Common myeloid progenitor, CD34-positive (primary cell): ENCODE data around the gene TSTD1.

Source experiments
- CTCF ChIA-PET: fragments of 350-600 bp; sonication (Branson Sonifier 250); formaldehyde crosslinking; loops from one replicate; lab custom pipeline; 2021; ENCODE audit warnings: antibody characterized with exemption; lab: Charles Lee
- POLR2A ChIA-PET: fragments of 350-600 bp; sonication (Branson Sonifier 250); formaldehyde crosslinking; loops from one replicate; lab custom pipeline; 2021; ENCODE audit warnings: antibody characterized with exemption; lab: Charles Lee
- DNase-seq, 3 donors: peaks; one replicate each; pipeline versions ENCODE4 v3.0.0 to v3.0.0-alpha.2; 2013
- H3K27ac ChIP-seq, 2 experiments: 1 replicate in 1 of 2; 2 replicates in 1 of 2; pipeline ENCODE4 v1.7.0; 2013; ENCODE audit warnings: inconsistent platforms in 2 of 2, low read length in 2 of 2, mild to moderate bottlenecking in 2 of 2, low read depth in 1 of 2, moderate library complexity in 1 of 2; ENCODE audit not compliant: severe bottlenecking in 2 of 2, insufficient read depth in 1 of 2, poor library complexity in 1 of 2
- H3K27me3 ChIP-seq, 5 experiments: replicated peaks in 2 of 5; 1 replicate in 3 of 5; 2 replicates in 2 of 5; pipeline versions ENCODE4 v1.6.1 to v1.7.0; 2013; ENCODE audit warnings: low read length in 4 of 5, mild to moderate bottlenecking in 2 of 5, moderate library complexity in 2 of 5, inconsistent platforms in 1 of 5; ENCODE audit not compliant: insufficient read depth in 5 of 5, control insufficient read depth in 4 of 5
- H3K36me3 ChIP-seq, 4 experiments: 1 replicate in 2 of 4; 2 replicates in 2 of 4; pipeline versions ENCODE4 v1.6.1 to v1.7.0; 2013; ENCODE audit warnings: low read length in 3 of 4, control low read depth in 1 of 4, mild to moderate bottlenecking in 1 of 4; ENCODE audit not compliant: control insufficient read depth in 4 of 4, insufficient read depth in 4 of 4
- H3K4me1 ChIP-seq, 4 experiments: 1 replicate in 3 of 4; 2 replicates in 1 of 4; pipeline versions ENCODE4 v1.6.1 to v1.7.1; 2013; ENCODE audit warnings: low read length in 3 of 4, mild to moderate bottlenecking in 3 of 4, control low read depth in 1 of 4, inconsistent platforms in 1 of 4, moderate library complexity in 1 of 4; ENCODE audit not compliant: control insufficient read depth in 4 of 4, insufficient read depth in 4 of 4; ENCODE audit errors: control extremely low read depth in 1 of 4
- H3K4me3 ChIP-seq, 7 experiments: 1 replicate in 4 of 7; 2 replicates in 3 of 7; pipeline versions ENCODE4 v1.5.1 to v1.7.0; 2013; ENCODE audit warnings: mild to moderate bottlenecking in 7 of 7, low read length in 6 of 7, moderate library complexity in 6 of 7, inconsistent platforms in 2 of 7, low read depth in 2 of 7, control low read depth in 1 of 7; ENCODE audit not compliant: insufficient read depth in 4 of 7, control insufficient read depth in 1 of 7; ENCODE audit errors: extremely low read depth in 1 of 7
- H3K9me3 ChIP-seq, 5 experiments: 1 replicate in 4 of 5; 2 replicates in 1 of 5; pipeline versions ENCODE4 v1.6.1 to v1.7.1; 2013; ENCODE audit warnings: low read length in 4 of 5, mild to moderate bottlenecking in 2 of 5, inconsistent platforms in 1 of 5, low read depth in 1 of 5, moderate library complexity in 1 of 5; ENCODE audit not compliant: control insufficient read depth in 4 of 5, insufficient read depth in 2 of 5; ENCODE audit errors: control extremely low read depth in 1 of 5
- WGBS: methylation state at CpG from one replicate; pipeline ENCODE4 v1.1.5; 2013; ENCODE audit not compliant: insufficient coverage; 5-methylcytosine and 5-hydroxymethylcytosine counted together

TSTD1 gene

DNA sequence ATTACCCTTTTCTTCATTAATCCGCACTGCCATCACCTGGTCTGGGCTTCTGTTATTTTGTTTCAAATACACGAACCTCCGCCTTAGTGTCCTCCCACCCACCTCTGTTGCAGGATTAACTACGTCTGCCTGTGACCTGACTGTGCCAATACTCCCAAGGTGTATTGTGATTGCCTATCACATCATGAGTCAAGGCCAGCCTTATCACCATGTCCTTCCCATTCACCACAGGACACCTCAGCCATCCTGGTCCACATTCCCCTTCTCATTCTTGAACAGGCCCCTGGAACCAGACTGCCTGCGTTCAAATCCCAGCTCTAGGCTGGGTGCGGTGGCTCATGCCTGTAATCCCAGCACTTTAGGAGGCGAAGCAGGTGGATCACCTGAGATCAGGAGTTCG, 32.2 kb downstream of the TSTD1 start:
- no peaks in the 10 kb centered on the region for H3K9me3 ChIP-seq
- ChIA-PET POLR2A (no interaction called here), CTCF (interaction anchor here (0.7 to 13.2 kb wide), 6 partner anchors 9 to 92 kb away, joined by 3 to 120 read pairs (median 6); partner anchors contain the start of genes KLHDC9 and TSTD1)
- H3K27ac ChIP-seq = no peak overlapping the region
- no peaks in the 10 kb centered on the region for H3K27me3 ChIP-seq
- peaks cover 0 to 7% (median 3%) of the 10 kb centered on the region in 4 experiments for H3K36me3 ChIP-seq
- peaks cover 0 to 7% (median under 1%) of the 10 kb centered on the region in 4 experiments for H3K4me1 ChIP-seq
- WGBS = 98% methylated on average over 5 of the region's 8 CpGs
- DNase-seq = no peak
- H3K4me3 ChIP-seq = no peak overlapping the region

DNA sequence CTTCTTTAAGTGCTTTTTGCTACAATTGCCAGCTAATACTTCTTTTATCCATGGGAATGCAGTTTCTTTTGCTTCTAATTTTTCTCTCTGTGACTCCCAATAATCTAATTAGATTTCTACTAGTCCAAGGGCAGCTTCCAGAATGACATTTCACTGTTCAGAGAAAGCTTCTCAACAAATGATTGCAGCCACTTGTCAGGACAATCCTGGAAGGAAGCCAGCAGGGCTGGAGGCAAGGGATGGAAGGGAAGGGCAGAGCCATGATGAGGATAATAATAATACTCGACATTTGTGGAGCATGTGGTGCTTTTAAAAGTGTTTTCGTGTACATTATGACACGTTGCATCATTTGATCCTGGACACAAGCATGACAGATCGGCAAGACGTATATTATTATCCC, 37.2 kb downstream of the TSTD1 start:
- ChIA-PET POLR2A (interaction anchor here (0.5 kb wide), 1 partner anchor 13 kb away, joined by 10 read pairs; no protein-coding TSS in a partner anchor), CTCF (interaction anchor here (1.2 to 8.6 kb wide), 5 partner anchors 9 to 96 kb away, joined by 3 to 120 read pairs (median 5); partner anchors contain the start of gene KLHDC9)
- Histone ChIP-seq H3K36me3 (peaks cover 14 to 38% (median 30%) of the 10 kb centered on the region in 4 experiments), H3K27me3 (no peaks in the 10 kb centered on the region), H3K4me1 (peaks cover 0 to 6% (median 5%) of the 10 kb centered on the region in 4 experiments), H3K4me3 (no peak overlapping the region), H3K9me3 (no peaks in the 10 kb centered on the region), H3K27ac (no peak overlapping the region)
- 96% methylated on average over 3 of the region's 5 CpGs for WGBS
- DNase-seq = no peak

DNA sequence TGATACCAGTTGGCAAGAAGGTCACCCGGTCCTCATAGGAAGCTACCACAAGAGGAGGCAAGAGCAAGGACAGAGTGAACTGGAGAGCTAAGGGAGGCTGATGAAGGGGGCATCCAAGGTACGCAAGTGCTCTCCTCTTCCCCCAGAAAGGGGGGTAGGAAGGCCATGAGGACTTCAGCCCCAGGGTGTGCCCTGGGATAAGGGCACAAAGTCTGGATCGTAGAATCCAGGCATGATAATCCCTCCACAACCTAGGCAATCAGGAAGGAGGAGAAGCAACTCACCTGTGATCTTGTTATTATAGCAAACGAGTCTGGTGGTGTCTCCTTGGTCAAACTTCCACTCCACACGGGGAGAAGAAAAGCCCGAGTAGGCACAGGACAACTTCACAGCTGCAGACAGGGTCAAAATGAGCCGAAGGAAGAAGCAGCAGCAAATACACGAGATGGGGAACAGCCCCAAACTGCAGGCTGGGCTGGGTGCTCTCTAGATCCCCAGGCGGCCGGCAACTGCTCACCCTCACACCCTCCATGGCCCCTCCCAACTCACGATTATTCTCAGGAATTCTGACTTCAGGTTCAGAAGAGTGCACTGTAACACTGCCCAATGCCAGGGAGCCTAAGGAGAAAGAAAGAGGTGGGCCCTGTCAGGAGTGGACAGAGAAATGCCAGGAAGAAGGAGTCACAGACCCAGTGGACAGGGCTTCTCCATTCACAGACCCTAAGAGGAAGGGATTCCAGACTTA, 37.9 kb downstream of the TSTD1 start:
- CTCF ChIA-PET = interaction anchor here (1.2 to 8.6 kb wide), 9 partner anchors 9 to 97 kb away, joined by 3 to 120 read pairs (median 9); partner anchors contain the start of genes F11R, KLHDC9 and TSTD1
- WGBS = 98% methylated on average over 7 of the region's 11 CpGs
- no peak overlapping the region for H3K27ac ChIP-seq
- H3K4me3 ChIP-seq = no peak overlapping the region
- no peak for DNase-seq
- H3K4me1 ChIP-seq = peaks cover 0 to 6% (median 5%) of the 10 kb centered on the region in 4 experiments
- POLR2A ChIA-PET = interaction anchor here (0.5 to 1.4 kb wide), 3 partner anchors 13 to 20 kb away, joined by 3 to 10 read pairs (median 3); partner anchors contain the start of gene F11R
- no peaks in the 10 kb centered on the region for H3K9me3 ChIP-seq
- H3K27me3 ChIP-seq = no peaks in the 10 kb centered on the region
- peaks cover 14 to 35% (median 30%) of the 10 kb centered on the region in 4 experiments for H3K36me3 ChIP-seq

DNA sequence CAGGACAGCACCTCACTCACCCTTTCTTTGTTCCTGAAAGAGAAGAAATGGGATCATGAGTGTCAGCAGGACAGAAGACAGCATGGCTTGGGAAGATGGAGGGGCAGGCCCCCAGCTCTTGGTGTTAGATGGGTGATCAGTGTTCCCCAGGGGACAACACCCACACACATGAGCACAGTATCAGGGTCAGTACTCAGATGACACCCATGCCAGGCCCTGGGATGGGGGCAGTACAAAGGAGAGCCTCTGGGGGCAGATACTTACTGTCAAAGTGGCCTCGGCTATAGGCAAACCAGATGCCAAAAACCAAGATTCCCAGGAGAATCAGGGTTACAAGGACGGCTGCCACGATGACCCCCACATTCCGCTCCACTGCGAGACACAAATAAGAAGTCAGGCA, 39.4 kb downstream of the TSTD1 start:
- ChIA-PET CTCF (interaction anchor here (1.4 to 8.6 kb wide), 8 partner anchors 8 to 139 kb away, joined by 3 to 120 read pairs (median 40); partner anchors contain the start of genes ARHGAP30, F11R, KLHDC9 and TSTD1), POLR2A (no interaction called here)
- H3K27me3 ChIP-seq = no peaks in the 10 kb centered on the region
- H3K27ac ChIP-seq = no peak overlapping the region
- no peaks in the 10 kb centered on the region for H3K9me3 ChIP-seq
- DNase-seq = no peak
- peaks cover 0 to 6% (median 5%) of the 10 kb centered on the region in 4 experiments for H3K4me1 ChIP-seq
- WGBS = 99% methylated on average over 5 of the region's 5 CpGs
- peaks cover 14 to 35% (median 30%) of the 10 kb centered on the region in 4 experiments for H3K36me3 ChIP-seq
- no peak overlapping the region for H3K4me3 ChIP-seq

DNA sequence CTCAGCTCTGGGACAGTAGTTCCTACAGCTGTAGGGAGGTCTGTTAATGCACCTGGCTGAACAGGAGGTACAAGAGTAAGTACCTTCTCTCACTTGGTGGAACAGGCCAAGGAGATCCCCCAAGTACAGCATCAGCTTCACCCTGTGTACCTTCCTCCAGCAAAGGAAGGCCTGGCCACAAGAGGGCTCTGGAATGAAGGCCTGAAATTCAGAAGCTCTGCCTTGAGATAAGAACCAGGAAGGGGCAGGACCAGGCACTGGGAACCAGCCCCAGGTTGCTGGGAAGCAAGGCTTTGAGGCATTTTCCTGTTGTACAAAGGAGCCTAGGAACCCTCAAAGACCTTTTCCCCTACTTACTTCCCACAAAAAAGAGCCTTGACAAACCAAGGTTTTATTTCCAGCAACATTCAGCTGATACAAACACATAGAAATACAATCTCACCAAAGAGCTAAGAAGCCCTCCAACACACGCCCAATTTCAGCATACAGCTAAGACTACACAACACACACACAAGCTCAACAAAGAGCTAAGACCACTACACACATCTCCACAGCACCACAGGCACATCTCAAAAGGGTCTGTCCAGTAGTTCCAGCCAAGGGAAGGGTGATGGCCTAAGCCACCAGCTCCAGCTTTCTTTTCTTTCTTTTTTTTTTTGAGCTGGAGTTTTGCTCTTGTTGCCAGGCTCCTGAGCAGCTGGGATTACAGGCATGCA, 41.3 kb downstream of the TSTD1 start:
- 64% methylated on average over 1 of the region's 1 CpG for WGBS
- no peaks in the 10 kb centered on the region for H3K27me3 ChIP-seq
- peaks cover 14 to 35% (median 30%) of the 10 kb centered on the region in 4 experiments for H3K36me3 ChIP-seq
- peak; percentile 63 to 74 (median 73) for DNase-seq
- no peaks in the 10 kb centered on the region for H3K9me3 ChIP-seq
- ChIA-PET POLR2A (interaction anchor here (0.6 to 2.1 kb wide), 7 partner anchors 16 to 102 kb away, joined by 3 to 14 read pairs (median 6); partner anchors contain the start of genes F11R, TSTD1 and USF1), CTCF (interaction anchor here (0.8 to 8.6 kb wide), 28 partner anchors 9 to 168 kb away, joined by 3 to 120 read pairs (median 6); partner anchors contain the start of genes ARHGAP30, DEDD, F11R and KLHDC9)
- no peak overlapping the region for H3K4me3 ChIP-seq
- H3K27ac ChIP-seq = peak overlapping the region in 1 of 2 experiments; percentile 52
- H3K4me1 ChIP-seq = peaks cover 0 to 6% (median 5%) of the 10 kb centered on the region in 4 experiments

DNA sequence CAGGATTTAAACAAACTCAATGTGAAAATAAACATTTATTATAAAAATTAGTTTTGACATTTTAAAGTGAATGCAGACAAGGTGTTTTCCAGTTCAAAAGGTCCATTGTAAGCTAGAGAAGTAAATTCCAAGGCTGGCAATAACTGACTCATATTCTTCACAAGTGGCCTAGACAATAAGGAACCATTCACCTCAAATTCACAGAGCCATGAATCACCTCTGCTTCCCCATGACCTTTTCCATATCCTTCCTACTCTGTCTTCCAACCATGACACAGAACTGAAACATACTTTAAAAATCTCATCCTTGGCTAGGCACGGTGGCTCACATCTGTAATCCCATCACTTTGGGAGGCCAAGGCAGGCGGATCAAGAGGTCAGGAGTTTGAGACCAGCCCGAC, 42.6 kb downstream of the TSTD1 start:
- Histone ChIP-seq H3K27ac (no peak overlapping the region), H3K9me3 (no peaks in the 10 kb centered on the region), H3K4me3 (no peak overlapping the region), H3K27me3 (no peaks in the 10 kb centered on the region), H3K36me3 (peaks cover 12 to 34% (median 26%) of the 10 kb centered on the region in 4 experiments), H3K4me1 (peaks cover 0 to 6% (median 5%) of the 10 kb centered on the region in 4 experiments)
- DNase-seq = no peak
- CTCF ChIA-PET = interaction anchor here (0.8 to 8.6 kb wide), 13 partner anchors 8 to 386 kb away, joined by 3 to 120 read pairs (median 25); partner anchors contain the start of genes ARHGAP30, DEDD, F11R and KLHDC9
- POLR2A ChIA-PET = interaction anchor here (1.9 kb wide), 1 partner anchor 49 kb away, joined by 8 read pairs; the partner anchor contains the start of gene USF1
- 88% methylated on average over 3 of the region's 3 CpGs for WGBS
